Activated CD8-positive, alpha-beta T cell treated with anti-CD3 and anti-CD28 coated beads for 36 hours (primary cell): Measurements from ENCODE around the gene ARRDC4. TPM values are rescaled to one million over a fixed set of nuclear protein-coding genes. Genes with fewer than 3 reads are reported as not detected.

Experiments
- ATAC-seq: fragments of 200-7000 bp; cut with Tn5 transposase; one replicate; pipeline ENCODE4 v1.10.0; 2021; ENCODE audit warnings: mild to moderate bottlenecking, moderate library complexity
- CTCF ChIA-PET: fragments of 350-600 bp; sonication (Branson Sonifier 250); formaldehyde crosslinking; loops from one replicate; lab custom pipeline; 2021; ENCODE audit warnings: antibody characterized with exemption; lab: Charles Lee
- POLR2A ChIA-PET: fragments of 350-600 bp; sonication (Branson Sonifier 250); formaldehyde crosslinking; loops from one replicate; lab custom pipeline; 2021; ENCODE audit warnings: antibody characterized with exemption; lab: Charles Lee
- DNase-seq: peaks from one replicate; pipeline ENCODE4 v3.0.0-alpha.2; 2020
- H3K27ac Mint-ChIP-seq: one replicate; pipeline ENCODE4 v1.8.0; 2021; ENCODE audit warnings: mild to moderate bottlenecking, mixed read lengths
- H3K27me3 Mint-ChIP-seq: one replicate; pipeline ENCODE4 v1.8.0; 2021; ENCODE audit warnings: mixed read lengths
- H3K36me3 Mint-ChIP-seq: one replicate; pipeline ENCODE4 v1.8.0; 2021; ENCODE audit warnings: low read depth, mixed read lengths
- H3K4me1 Mint-ChIP-seq: one replicate; pipeline ENCODE4 v1.8.0; 2021; ENCODE audit warnings: low read depth, mixed read lengths
- H3K4me3 Mint-ChIP-seq: one replicate; pipeline ENCODE4 v1.8.0; 2021; ENCODE audit warnings: mild to moderate bottlenecking, moderate library complexity, mixed read lengths
- H3K9me3 Mint-ChIP-seq: one replicate; pipeline ENCODE4 v1.8.0; 2021; ENCODE audit warnings: mixed read lengths
- intact Hi-C: fragments of 100-400 bp; cut with micrococcal nuclease; formaldehyde crosslinking; loops from one replicate; pipeline ENCODE4 v1.10.0; 2022
- total RNA-seq, 2 experiments: library from RNA; stranded (reverse); gene quantifications; one replicate each; pipeline ENCODE4 v1.2.3, GENCODE V29; 2021
- TF ChIP-seq, protein P1 (sequence below): fragments of 200-600 bp; IDR thresholded peaks from one replicate; pipeline ENCODE4 v1.8.0; 2022; ENCODE audit warnings: antibody characterized with exemption, mild to moderate bottlenecking

Gene ARRDC4
- total RNA-seq, 2 experiments from 2014 or later = 0.90 to 0.94 TPM

- intact Hi-C loops = no loop called here
- no peak for ATAC-seq
- ChIA-PET CTCF (no interaction called here), POLR2A (no interaction called here)
- Mint-ChIP-seq H3K9me3 (no peaks in the 10 kb centered on the region), H3K27me3 (peaks cover 2% of the 10 kb centered on the region), H3K36me3 (no peaks in the 10 kb centered on the region), H3K4me1 (no peaks in the 10 kb centered on the region), H3K4me3 (no peak overlapping the region), H3K27ac (no peak overlapping the region)
- TF ChIP-seq, protein P1, sequence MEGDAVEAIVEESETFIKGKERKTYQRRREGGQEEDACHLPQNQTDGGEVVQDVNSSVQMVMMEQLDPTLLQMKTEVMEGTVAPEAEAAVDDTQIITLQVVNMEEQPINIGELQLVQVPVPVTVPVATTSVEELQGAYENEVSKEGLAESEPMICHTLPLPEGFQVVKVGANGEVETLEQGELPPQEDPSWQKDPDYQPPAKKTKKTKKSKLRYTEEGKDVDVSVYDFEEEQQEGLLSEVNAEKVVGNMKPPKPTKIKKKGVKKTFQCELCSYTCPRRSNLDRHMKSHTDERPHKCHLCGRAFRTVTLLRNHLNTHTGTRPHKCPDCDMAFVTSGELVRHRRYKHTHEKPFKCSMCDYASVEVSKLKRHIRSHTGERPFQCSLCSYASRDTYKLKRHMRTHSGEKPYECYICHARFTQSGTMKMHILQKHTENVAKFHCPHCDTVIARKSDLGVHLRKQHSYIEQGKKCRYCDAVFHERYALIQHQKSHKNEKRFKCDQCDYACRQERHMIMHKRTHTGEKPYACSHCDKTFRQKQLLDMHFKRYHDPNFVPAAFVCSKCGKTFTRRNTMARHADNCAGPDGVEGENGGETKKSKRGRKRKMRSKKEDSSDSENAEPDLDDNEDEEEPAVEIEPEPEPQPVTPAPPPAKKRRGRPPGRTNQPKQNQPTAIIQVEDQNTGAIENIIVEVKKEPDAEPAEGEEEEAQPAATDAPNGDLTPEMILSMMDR = no peak
- no peak for DNase-seq
These were observed 18.9 kb upstream of the ARRDC4 start for GRCh38 chr15:97941572-97941971.

- no peaks in the 10 kb centered on the region for H3K36me3 Mint-ChIP-seq
- TF ChIP-seq, protein P1 = no peak
- POLR2A ChIA-PET = interaction anchor here (0.6 kb wide), 1 partner anchor 33 kb away, joined by 3 read pairs; no protein-coding TSS in a partner anchor
- H3K4me3 Mint-ChIP-seq = no peak overlapping the region
- ATAC-seq (no peak), DNase-seq (no peak)
- CTCF ChIA-PET = no interaction called here
- H3K4me1 Mint-ChIP-seq = no peaks in the 10 kb centered on the region
- no peaks in the 10 kb centered on the region for H3K9me3 Mint-ChIP-seq
- intact Hi-C loops = no loop called here
- peaks cover 2% of the 10 kb centered on the region for H3K27me3 Mint-ChIP-seq
- no peak overlapping the region for H3K27ac Mint-ChIP-seq
These were observed 15.8 kb upstream of the ARRDC4 start for GRCh38 chr15:97944724-97945123.

- POLR2A ChIA-PET = no interaction called here
These were observed 12.8 kb upstream of the ARRDC4 start for GRCh38 chr15:97947465-97948260.

GRCh38 chr15:97953254-97953653, 7.2 kb upstream of the ARRDC4 start:
- no peak for DNase-seq
- Mint-ChIP-seq H3K36me3 (no peaks in the 10 kb centered on the region), H3K9me3 (no peaks in the 10 kb centered on the region), H3K27me3 (no peaks in the 10 kb centered on the region), H3K4me3 (no peak overlapping the region), H3K27ac (no peak overlapping the region), H3K4me1 (no peaks in the 10 kb centered on the region)
- TF ChIP-seq, protein P1 = no peak
- ChIA-PET POLR2A (no interaction called here), CTCF (no interaction called here)
- intact Hi-C loops = no loop called here
- no peak for ATAC-seq

More at GRCh38 chr15:97947465-97948260, 12.8 kb upstream of the ARRDC4 start:
- Mint-ChIP-seq H3K27me3 (peaks cover 2% of the 10 kb centered on the region), H3K36me3 (no peaks in the 10 kb centered on the region), H3K4me3 (no peak overlapping the region), H3K27ac (no peak overlapping the region), H3K4me1 (no peaks in the 10 kb centered on the region), H3K9me3 (no peaks in the 10 kb centered on the region)
- ATAC-seq (no peak), DNase-seq (no peak)
- TF ChIP-seq, protein P1 = no peak
- CTCF ChIA-PET = no interaction called here
- intact Hi-C loops = no loop called here

DNA sequence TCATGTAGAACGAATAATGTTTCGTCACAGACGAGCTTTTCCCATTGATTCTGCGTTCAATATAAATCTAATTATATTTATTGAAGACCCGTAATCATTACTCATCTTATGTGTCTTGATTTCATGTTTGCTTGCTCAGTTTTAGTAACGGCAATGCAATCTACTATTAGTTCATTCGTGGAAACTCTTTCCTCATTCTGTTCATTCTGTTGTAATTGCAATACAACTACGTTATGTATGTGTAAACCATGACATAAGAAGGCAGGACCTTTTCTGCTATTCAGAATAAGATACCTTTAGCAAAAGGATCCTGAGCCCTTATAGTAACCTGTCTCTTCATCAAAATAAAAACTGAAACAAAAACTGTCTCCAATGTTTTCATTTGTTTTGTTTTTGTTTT, 6.8 kb upstream of the ARRDC4 start:
- intact Hi-C loops = no loop called here
- Mint-ChIP-seq H3K9me3 (no peaks in the 10 kb centered on the region), H3K4me3 (no peak overlapping the region), H3K36me3 (no peaks in the 10 kb centered on the region), H3K4me1 (no peaks in the 10 kb centered on the region), H3K27me3 (no peaks in the 10 kb centered on the region), H3K27ac (no peak overlapping the region)
- ChIA-PET CTCF (no interaction called here), POLR2A (no interaction called here)
- DNase-seq (no peak), ATAC-seq (no peak)
- TF ChIP-seq, protein P1 = no peak
